Uterine smooth muscle cell (primary cell): ENCODE measurements around the gene DSG4. TPM values are rescaled to one million over a fixed set of nuclear protein-coding genes. Genes with fewer than 3 reads are reported as not detected.

Source experiments
- total RNA-seq: library from RNA; depleted of rRNA; stranded (reverse); fragments of >200 nt; gene quantifications from 2 replicates; pipeline ENCODE4 v1.2.3, GENCODE V29; 2014

Gene DSG4
- not detected in 2 replicates for total RNA-seq

DNA sequence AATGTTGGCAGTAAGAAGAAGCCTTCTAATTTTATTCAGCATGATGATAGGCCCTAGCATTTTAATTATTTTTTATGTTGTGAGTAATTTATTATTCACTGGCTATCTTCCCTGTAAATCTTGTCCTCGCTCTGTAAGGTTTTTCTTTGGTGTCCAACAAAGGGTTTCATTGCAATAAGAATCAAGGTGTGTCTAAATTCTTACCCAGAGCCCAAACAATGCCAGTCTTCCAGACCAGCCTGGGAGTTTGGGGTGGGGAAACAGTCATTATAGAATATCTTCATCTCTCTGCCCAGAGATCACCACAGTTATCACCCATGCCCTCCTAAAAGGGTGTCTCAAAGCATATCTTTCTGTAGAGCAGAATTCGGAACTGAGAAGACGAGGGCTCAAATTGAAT is at the start of gene DSG4:
DSG4 (plus strand) TSS at position 301 of the 400 bp plus-strand sequence. CDS start 135 bp downstream, outside the sequence.

DNA sequence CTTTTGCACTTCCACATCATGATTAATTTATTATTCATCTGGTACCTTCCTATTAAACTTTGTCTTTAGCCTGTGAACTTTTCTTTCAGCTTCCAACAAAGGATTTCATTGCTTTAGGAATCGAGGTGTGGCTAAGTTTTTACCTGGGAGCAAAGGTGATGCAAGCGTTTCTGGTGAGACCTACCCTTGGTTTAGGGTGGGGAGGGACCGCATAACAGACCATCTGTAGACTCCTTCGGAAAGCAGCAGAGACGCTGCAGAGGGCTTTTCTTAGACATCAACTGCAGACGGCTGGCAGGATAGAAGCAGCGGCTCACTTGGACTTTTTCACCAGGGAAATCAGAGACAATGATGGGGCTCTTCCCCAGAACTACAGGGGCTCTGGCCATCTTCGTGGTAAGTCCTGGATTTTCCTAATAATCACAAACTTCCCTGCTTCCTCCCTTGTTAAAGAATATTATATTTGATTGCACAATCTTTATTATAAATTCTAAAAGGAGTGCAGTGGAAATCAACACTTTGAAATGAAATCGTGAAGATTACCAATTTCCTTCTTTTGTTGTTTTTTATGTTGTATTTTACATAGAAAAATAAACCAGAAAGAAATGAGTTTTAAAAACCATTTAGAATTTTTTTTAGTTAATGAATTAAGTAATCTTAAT is 71.1 kb downstream of the DSG4 start, which contains the start of gene DSG3:
DSG3 (plus strand) TSS at position 212 of the 662 bp plus-strand sequence; CDS start at position 349, 137 bp downstream.

Other genes with a start within 250 kb of the DSG4 start
- gene DSC1, start 213.9 kb upstream of the DSG4 start, total RNA-seq: not detected in 2 replicates
- not detected in 2 replicates for gene DSG1, start 58.6 kb upstream of the DSG4 start, total RNA-seq
- under 0.01 and 0.12 TPM in 2 replicates for gene DSG3, start 71.0 kb downstream of the DSG4 start, total RNA-seq
- gene DSG2, start 121.4 kb downstream of the DSG4 start, total RNA-seq: 22.2 and 30.1 TPM in 2 replicates
- not detected in 2 replicates for gene TTR, start 215.1 kb downstream of the DSG4 start, total RNA-seq